ENCODE measurements around the gene TMEM218. TPM values are rescaled to one million over a fixed set of nuclear protein-coding genes. Genes with fewer than 3 reads are reported as not detected.

TMEM218 gene
- total RNA-seq, 1 experiment from 2014 or later, result 14.5 TPM

GRCh38 chr11:125070699-125071254 lies 40.6 kb downstream of the TMEM218 start:
- Mint-ChIP-seq H3K27me3 (ENCODE audit: unreplicated experiment) (no peaks in the 10 kb centered on the region), H3K4me1 (ENCODE audit: low read depth, unreplicated experiment) (peaks cover 26% of the 10 kb centered on the region), H3K9me3 (ENCODE audit: low read depth, unreplicated experiment) (no peaks in the 10 kb centered on the region), H3K27ac (ENCODE audit: unreplicated experiment) (peak overlapping the region; percentile 66), H3K4me3 (ENCODE audit: low read depth, unreplicated experiment) (no peak overlapping the region), H3K36me3 (ENCODE audit: insufficient read depth, unreplicated experiment) (no peaks in the 10 kb centered on the region)
- intact Hi-C loops (cut with micrococcal nuclease; ENCODE audit: unreplicated experiment), result no loop called here
- DNase-seq, result peak; percentile 47
- TF ChIP-seq, protein P1, sequence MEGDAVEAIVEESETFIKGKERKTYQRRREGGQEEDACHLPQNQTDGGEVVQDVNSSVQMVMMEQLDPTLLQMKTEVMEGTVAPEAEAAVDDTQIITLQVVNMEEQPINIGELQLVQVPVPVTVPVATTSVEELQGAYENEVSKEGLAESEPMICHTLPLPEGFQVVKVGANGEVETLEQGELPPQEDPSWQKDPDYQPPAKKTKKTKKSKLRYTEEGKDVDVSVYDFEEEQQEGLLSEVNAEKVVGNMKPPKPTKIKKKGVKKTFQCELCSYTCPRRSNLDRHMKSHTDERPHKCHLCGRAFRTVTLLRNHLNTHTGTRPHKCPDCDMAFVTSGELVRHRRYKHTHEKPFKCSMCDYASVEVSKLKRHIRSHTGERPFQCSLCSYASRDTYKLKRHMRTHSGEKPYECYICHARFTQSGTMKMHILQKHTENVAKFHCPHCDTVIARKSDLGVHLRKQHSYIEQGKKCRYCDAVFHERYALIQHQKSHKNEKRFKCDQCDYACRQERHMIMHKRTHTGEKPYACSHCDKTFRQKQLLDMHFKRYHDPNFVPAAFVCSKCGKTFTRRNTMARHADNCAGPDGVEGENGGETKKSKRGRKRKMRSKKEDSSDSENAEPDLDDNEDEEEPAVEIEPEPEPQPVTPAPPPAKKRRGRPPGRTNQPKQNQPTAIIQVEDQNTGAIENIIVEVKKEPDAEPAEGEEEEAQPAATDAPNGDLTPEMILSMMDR (IDR thresholded peaks at IDR 0.05; ENCODE audit: unreplicated experiment), result no peak
- CTCF ChIA-PET, result no interaction called here
- no TSS peak for BruUV-seq (replicated peaks)

DNA sequence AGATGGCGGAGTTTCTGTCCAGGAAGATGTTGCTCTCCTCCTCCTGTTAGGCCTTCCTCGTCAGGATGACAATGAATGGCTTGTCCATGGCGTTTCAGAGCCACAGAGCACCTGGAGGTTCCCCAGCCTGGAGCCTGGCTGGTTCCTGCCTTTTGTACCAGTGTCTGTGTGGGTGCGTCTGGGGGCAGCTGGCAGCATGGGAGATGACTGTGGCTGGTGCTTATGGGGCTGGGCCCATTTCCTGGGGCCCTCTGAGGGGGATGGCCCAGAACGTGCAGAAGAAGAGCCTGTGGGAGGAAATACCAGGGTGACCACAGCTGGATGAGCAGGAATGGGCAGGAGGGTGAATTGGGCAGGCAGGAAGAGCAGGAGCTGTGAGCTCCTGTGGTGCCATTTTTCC lies 41.6 kb downstream of the TMEM218 start:
- BruUV-seq (replicated peaks), result no TSS peak
- intact Hi-C loops (cut with micrococcal nuclease; ENCODE audit: unreplicated experiment), result no loop called here
- Mint-ChIP-seq H3K4me1 (ENCODE audit: low read depth, unreplicated experiment) (peaks cover 26% of the 10 kb centered on the region), H3K27me3 (ENCODE audit: unreplicated experiment) (no peaks in the 10 kb centered on the region), H3K27ac (ENCODE audit: unreplicated experiment) (no peak overlapping the region), H3K36me3 (ENCODE audit: insufficient read depth, unreplicated experiment) (no peaks in the 10 kb centered on the region), H3K4me3 (ENCODE audit: low read depth, unreplicated experiment) (no peak overlapping the region), H3K9me3 (ENCODE audit: low read depth, unreplicated experiment) (no peaks in the 10 kb centered on the region)
- TF ChIP-seq, protein P1 (IDR thresholded peaks at IDR 0.05; ENCODE audit: unreplicated experiment), result no peak
- CTCF ChIA-PET, result no interaction called here
- no peak for DNase-seq

DNA sequence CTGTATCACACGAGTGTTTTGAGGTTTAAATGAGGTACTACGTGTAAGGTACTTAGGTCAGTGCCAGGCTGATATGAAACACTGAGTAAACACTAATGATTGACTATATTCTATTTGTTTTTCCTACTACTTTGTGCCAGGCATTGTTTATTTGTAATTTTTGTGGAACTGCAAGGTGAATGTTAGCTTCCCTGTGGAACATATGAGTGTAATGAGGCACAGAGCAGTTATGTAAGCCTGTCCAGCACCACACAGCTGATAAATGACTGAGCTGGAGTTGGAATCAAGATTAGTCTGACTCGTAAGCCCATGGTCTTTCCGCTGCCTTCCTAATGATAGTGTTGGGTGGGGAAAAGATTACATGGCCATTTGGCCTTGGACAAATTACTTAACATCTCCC lies 42.4 kb downstream of the TMEM218 start:
- Mint-ChIP-seq H3K4me3 (ENCODE audit: low read depth, unreplicated experiment) (no peak overlapping the region), H3K4me1 (ENCODE audit: low read depth, unreplicated experiment) (peaks cover 26% of the 10 kb centered on the region), H3K36me3 (ENCODE audit: insufficient read depth, unreplicated experiment) (no peaks in the 10 kb centered on the region), H3K27me3 (ENCODE audit: unreplicated experiment) (no peaks in the 10 kb centered on the region), H3K27ac (ENCODE audit: unreplicated experiment) (no peak overlapping the region), H3K9me3 (ENCODE audit: low read depth, unreplicated experiment) (no peaks in the 10 kb centered on the region)
- TF ChIP-seq, protein P1 (IDR thresholded peaks at IDR 0.05; ENCODE audit: unreplicated experiment), result no peak
- no TSS peak for BruUV-seq (replicated peaks)
- CTCF ChIA-PET, result no interaction called here
- no peak for DNase-seq
- intact Hi-C loops (cut with micrococcal nuclease; ENCODE audit: unreplicated experiment), result no loop called here

DNA sequence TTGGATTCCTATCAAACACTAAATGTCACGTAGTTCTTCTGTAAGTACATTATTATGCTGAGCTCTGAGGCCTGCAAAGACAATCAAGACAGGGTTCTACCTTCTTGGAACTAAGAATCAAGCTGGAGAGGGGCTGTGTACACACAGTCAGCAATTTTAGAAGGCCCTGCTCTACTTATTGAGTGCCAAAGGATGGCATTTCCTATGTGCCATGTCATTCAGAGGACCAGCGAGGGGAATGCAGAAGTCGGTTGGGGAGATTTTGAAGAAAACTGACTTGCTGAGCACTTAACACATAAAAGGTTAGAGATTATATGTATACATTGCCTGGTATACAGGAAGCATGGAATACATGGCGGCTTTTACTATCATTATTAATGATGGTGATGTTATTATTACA lies 43.1 kb downstream of the TMEM218 start:
- TF ChIP-seq, protein P1 (IDR thresholded peaks at IDR 0.05; ENCODE audit: unreplicated experiment), result no peak
- Mint-ChIP-seq H3K4me1 (ENCODE audit: low read depth, unreplicated experiment) (peaks cover 26% of the 10 kb centered on the region), H3K27me3 (ENCODE audit: unreplicated experiment) (no peaks in the 10 kb centered on the region), H3K27ac (ENCODE audit: unreplicated experiment) (no peak overlapping the region), H3K36me3 (ENCODE audit: insufficient read depth, unreplicated experiment) (no peaks in the 10 kb centered on the region), H3K9me3 (ENCODE audit: low read depth, unreplicated experiment) (no peaks in the 10 kb centered on the region), H3K4me3 (ENCODE audit: low read depth, unreplicated experiment) (no peak overlapping the region)
- intact Hi-C loops (cut with micrococcal nuclease; ENCODE audit: unreplicated experiment), result no loop called here
- BruUV-seq (replicated peaks), result no TSS peak
- CTCF ChIA-PET, result no interaction called here
- DNase-seq, result no peak
